GM21526 (cell line): ENCODE measurements around the gene RTL10.
A peak's percentile ranks its signal among the peaks of the same experiment; 100 is the strongest.

Experiments
- ATAC-seq: cut with Tn5 transposase; IDR thresholded peaks from one replicate; pipeline ENCODE4 v1.9.1; 2021; ENCODE audit warnings: moderate library complexity; ENCODE audit not compliant: unreplicated experiment, low FRiP score

Gene RTL10

GRCh38 chr22:19854778-19855503, at the start of gene RTL10, which contains the start of gene GNB1L:
Gene RTL10, minus strand, starts transcription at chr22:19854874. Its CDS starts 2,613 bp downstream, at chr22:19852261.
Gene GNB1L, minus strand, starts transcription at chr22:19854874. Its CDS starts 33,519 bp downstream, at chr22:19821355.
- peak; percentile 79 for ATAC-seq

DNA sequence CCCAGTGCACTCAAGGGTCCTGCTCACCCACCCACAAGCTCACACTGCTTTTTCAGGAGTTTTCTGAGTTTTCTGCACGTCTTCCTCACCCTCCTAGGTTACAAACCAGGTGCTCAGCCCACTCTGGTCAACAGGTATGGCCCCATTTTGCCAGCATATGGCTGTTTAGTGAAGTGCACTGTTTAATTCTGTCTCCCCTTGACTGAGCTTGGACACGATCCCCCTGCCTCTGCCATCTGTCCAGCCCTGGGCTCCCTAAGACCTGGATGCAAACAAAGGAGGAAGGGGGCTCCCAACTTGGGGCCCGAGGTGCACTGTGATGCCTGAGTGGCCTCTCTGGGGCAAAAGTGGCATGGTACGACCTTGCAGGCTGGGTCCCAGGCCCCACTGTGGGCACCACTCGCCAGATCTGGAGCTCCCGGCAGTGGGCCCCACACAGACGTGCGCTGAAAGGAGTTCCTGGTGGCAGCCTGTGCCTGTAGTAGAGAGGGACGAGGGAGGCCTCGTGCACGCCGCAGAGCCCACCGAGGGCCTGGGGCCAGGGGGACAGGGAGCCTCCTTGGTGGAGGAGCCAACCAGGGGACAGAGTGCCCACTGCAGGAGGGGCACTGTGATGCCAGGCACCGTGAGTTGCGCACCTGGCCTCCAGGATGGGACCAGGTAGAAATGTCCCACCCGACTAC, 49.6 kb upstream of the RTL10 start:
- ATAC-seq, result no peak

DNA sequence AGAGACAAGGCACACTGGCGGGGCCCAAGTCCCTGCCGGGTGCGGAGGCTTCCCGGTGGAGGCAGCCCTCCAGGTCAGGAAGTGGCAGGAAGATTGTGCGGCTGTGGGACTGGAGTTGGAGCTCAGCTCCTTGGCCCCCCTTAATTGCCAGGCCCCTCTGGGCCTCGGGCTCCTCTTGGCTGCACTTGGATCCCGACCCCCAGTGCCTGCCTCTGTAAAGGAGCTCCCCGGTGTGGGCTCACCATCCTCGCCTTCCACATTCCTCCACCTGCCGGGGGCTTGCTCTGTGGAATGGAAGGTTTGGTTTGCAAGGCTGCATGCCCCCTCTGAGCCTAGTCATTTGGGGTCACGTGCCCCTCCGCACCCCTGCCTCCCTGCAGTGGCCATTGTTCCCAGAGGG, 48.8 kb upstream of the RTL10 start:
- ATAC-seq, result no peak

- no peak for ATAC-seq
These were observed 48.4 kb upstream of the RTL10 start for GRCh38 chr22:19903031-19903430.

DNA sequence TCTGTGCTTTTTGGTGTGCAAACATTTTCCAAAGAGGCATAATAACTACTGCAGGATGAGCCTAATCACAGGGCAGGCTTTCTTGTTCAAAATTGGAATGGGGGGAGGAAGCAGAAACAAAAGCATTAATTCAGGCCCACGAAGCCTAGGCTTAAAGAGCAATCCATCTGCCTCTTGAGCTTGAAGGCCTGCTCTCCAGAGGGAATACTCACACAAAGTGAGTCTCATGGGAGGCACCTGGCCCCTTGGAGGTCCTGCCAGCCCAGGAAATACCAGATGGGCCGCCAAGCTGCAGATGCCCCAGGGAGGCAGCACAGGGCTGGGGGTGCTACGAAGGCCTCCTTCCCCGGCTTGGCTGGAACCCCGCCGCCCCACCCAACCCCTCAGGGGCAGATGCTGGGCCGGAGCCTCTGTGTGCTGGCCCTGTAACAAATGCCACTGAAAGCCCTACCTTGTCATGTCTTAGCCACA, 47.6 kb upstream of the RTL10 start:
- ATAC-seq, result no peak

DNA sequence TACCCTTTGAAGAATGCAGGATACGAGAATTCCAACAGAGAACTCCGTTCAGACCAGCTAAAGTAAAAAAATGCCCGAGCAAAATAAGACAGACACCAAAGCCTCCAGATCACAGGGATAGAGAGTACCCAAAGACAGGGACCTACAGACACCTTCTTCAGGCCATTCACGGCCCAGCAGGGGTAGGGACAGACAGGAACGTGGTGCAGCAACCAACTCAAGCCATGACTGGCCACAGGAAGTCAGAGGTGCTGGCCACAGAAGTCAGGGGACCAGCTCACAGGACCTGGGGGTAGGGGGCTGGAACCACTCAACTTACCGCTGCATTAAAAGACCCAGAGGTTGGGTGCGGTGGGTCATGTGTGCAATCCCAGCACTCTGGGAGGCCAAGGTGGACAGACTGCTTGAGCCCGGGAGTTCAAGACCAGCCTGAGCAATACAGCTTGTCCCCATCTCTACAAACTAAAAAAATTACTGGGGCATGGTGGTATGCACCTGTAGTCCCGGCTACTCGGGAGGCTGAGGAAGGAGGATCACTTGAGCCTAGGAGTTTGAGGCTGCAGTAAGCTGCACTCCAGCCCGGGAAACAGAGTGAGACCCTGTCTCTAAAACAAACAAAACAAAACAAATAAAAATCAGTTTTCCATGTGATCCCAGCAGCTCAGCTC, 47.0 kb upstream of the RTL10 start:
- no peak for ATAC-seq

- ATAC-seq, result no peak
These were observed 46.2 kb upstream of the RTL10 start for GRCh38 chr22:19900707-19901436.

DNA sequence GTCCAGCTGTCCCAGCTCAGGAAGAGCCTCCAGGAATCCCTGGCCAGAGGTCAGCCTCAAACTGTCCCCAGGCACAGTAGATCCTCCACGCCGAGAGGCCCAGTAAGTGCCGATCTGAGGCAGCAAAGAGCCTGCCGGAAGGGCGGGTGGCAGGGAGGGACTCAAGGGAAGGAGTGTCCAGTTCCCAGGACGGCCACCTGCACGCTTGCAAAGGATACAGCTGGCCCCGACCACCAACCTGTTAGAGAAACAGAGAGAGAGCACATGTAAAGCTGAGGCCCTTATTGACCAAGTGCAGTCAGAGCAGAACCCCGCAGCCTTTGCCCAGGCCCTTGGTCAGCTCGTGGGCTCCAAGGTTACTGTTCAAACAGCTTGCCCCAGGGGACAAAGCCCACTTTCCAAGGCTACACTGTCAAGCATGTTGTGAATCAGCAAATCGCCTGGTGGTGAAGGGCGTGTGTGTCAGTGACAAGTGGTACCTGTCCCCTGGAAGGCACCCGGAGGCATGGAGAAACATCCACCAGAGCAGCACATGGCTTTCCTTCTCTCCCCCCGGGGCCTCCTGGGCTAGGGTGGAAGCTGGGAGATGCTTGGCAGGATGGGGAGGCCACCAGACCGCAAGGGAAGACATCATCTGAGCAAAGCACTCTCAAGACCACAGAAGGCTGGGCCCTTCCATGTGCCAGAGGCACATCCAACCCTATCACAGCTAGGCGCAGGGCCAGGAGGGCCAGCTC, 44.3 kb upstream of the RTL10 start:
- no peak for ATAC-seq

DNA sequence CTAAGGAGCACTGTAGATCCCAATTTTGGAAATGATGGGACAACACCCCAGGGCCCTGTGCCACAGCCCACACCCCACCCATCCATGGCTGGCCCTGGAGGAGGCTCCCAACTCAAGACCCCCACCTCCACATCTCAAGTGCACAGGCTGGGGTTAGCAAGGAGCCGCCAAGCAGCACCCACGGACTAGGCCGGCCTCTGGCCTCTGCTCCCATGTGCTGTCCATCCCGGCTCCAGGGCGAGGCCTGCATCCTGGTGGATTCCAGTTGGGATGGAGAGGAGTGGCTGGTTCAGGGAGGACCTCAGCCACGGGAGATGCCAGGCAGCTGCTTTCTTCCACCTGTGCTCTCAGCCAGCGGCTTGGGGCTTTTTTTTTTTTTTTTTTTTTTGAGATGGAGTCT, 43.5 kb upstream of the RTL10 start:
- no peak for ATAC-seq

DNA sequence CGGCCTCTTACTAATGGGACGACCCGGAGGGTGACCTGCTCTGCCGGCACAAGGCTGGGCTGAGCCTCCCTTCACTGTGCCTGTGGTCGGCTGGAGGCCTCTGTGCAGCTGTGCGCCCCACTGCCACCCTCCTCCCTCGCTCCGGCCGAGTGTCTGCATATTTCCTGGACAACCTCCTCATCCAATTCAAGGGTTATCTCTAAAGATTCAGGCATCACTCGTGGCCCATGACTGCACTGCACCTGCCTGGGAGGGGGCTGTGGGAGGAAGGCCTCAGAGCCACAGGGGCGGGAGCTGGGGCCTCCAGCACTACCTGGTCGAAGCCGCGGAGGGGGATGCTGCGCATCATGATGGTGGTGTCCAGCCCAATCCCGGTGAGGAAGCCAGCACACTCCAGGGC, 43.1 kb upstream of the RTL10 start:
- ATAC-seq, result no peak

DNA sequence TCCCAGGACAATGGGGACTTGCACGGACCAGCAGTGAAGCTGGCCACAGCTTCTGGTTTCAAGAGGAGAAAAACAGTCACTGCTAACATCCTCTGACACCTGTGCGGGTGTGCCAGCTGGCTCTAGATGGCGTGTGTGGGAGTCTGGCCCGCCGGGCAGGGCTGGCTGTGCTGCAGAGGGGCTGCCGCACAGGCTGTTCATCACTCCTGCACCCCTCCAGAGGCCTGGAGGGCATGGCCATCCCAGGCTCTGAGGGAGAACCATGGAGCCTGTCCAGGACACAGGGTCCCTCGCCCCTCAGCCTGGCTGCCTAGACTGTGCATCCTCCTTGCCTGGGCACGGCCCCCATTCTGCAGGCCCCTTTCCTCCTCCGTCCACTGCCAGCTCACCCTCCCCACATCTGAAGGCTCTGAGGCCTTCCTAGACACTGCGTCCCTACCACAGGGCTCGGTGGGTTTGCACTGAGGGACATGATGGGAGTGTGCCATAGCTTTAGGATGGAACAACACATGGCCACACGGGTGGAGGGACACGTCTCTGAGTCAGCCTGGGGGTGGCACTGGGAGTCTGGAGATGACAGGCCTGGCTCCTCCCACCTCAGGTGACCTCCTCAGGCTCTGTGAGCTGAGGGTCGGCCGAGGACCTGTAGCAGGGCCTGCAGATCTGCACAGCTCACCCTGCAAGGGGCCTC, 42.1 kb upstream of the RTL10 start:
- no peak for ATAC-seq

DNA sequence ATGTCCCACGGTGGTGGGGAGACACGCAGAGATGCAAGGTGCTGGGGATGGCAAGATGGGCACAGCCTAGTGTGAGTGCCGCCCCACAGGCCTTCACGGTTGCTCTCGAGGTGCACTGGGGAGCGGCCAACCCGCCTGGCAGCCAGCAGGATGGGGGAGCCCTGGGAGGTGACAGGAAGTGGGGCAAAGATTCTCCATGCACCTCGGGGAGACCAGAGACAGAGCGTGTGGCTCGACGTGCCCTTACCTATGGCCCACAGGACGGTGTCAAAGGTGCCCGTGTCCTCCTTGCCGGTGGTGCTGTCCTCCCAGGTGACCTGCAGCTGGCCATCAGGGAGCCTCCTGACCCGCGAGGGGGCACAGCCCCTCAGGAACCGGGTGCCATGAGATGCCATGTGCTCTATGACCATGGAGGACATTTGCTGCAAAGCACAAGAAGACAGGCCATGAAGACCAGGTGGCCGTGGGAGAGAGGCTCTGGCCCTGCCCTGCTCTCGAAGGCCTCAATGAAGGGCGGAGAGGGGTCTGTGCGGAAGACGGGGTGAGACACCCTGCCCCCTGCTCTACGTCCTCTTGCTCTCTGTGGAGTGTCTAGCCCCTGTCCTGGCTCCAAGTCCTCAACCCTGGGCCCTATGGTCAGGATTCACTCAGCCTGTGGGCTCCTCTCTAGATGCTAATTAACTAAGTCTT, 40.6 kb upstream of the RTL10 start:
- no peak for ATAC-seq

GRCh38 chr22:19893363-19893762, 38.7 kb upstream of the RTL10 start:
- no peak for ATAC-seq

DNA sequence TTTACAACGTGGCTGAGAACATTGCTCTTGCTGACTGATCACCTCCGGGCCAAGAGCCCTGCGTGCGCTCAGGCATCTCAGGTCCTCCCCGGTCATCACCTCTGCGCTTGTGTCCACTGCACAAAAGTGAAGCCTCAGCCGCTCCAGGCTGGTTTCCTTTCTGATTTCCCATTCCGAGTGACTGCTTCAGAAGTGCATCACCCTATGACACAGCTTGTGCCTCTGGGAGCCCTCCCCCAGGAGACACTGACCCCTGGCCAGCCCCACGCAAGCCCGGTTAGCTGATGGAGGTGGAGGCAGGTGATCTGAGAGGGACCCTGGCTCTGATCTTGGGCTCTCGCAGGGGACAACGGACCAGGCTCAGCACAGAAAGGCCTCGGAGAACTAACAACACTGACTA, 38.3 kb upstream of the RTL10 start:
- ATAC-seq, result no peak

DNA sequence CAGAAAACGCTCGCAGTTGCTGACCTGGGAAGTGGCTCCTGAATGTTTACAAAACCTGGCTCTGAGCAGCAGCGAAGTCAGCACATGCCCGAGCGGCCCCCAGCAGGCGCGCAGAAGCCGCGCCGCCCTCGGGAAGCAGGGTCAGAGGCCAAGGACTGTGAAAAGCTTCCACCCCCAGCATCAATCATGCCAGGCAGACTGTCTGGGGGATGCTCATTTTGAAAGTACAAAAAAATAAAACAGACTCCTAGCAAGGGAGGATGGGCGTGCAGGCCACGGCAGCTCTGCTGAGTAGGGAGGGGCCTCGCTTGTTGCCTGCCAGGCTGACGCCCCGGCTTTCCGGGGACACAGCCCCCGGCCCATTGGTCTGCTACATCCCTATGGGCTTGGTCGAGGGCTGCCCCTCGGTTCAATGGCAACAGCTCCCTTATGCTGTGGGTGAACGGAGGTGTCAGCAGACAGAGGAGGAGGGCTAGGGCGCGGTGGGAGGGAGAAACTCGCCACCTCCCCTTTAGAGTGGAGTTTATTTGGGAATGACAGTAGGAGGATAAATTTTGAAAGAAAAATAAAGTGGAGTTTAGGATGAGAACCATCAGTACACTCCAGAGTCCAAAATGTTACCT, 37.7 kb upstream of the RTL10 start:
- ATAC-seq, result no peak

DNA sequence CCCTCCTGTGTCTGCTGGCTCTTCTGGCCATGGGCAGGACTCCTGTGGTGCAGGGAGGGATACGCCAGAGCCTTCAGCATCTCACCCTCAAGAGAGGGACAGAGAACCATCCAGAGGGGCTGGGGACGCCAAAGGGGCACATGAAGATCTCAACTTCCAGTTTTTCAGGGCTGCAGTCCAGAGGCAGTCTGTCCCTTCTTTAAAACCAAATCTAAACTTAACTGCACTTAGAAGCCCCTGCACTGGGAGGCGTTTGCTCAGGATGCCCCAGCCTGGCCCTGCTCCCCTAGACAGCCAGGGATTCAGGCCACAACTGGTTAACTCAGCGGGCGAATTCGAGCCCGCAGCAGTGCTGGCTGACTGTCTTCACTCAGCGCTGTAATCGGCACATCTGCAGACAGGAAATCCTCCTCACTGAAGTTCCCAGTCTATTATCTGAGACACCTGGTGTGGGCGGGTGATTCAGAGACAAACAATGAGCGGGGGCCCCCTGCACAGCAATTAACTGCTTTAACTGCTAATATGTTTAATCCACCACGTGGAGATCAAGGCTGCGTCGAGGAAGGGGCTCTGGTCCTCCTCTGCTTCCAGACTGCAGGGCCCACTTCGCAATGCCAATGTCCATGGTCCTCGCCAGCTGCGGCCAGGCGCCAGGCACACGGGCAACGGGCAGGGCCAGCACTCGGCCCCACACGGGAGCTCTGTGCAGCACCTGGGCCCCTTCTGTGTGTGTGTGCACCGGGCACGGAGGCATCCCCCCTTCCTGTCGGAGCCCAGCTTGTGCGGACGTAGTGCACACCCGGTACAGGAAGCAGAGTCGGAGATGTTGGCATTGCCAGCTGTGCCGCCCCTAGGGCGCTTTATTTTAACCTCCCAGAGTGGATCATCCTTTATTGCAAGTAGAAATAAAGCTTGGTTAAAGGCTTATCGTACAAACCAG, 36.9 kb upstream of the RTL10 start:
- no peak for ATAC-seq

GRCh38 chr22:19890502-19891316, 36.0 kb upstream of the RTL10 start:
- ATAC-seq, result no peak
